Measurements from ENCODE around the gene PCDHB4.
A peak's percentile ranks its signal among the peaks of the same experiment; 100 is the strongest.
"Not testable (repeated sequence)": the region's sequence is repeated elsewhere in the genome, so short reads cannot be mapped to it uniquely, and the experiment has no call there.

PCDHB4 gene

DNA sequence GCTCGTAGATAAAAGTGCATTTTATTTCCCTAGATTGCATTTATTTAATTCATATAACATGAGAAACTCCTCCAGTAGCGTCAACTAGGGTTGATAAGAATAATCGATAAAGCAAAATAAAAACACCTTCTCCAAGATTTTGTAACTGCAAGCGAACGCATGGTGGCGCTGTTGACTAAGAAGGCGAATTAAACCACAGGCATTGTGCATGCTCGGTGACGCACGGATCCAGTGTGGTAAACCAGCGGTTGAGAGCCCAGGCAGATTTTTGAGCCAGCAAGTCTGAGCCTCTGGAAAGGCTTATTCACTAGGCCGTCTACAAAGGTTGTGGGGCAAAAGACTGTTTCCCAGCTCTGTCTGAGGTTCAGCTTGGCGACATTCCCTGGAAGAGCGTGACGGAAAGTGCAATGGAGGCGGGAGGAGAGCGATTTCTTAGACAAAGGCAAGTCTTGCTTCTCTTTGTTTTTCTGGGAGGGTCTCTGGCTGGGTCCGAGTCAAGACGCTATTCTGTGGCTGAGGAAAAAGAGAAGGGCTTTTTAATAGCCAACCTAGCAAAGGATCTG lies 21.3 kb upstream of the PCDHB4 start, which contains the start of gene PCDHB3:
TSS of gene PCDHB3 (plus strand) at position 231 of the 563 bp plus-strand sequence. CDS start at position 408, 177 bp downstream.
- TF ChIP-seq, protein P1, sequence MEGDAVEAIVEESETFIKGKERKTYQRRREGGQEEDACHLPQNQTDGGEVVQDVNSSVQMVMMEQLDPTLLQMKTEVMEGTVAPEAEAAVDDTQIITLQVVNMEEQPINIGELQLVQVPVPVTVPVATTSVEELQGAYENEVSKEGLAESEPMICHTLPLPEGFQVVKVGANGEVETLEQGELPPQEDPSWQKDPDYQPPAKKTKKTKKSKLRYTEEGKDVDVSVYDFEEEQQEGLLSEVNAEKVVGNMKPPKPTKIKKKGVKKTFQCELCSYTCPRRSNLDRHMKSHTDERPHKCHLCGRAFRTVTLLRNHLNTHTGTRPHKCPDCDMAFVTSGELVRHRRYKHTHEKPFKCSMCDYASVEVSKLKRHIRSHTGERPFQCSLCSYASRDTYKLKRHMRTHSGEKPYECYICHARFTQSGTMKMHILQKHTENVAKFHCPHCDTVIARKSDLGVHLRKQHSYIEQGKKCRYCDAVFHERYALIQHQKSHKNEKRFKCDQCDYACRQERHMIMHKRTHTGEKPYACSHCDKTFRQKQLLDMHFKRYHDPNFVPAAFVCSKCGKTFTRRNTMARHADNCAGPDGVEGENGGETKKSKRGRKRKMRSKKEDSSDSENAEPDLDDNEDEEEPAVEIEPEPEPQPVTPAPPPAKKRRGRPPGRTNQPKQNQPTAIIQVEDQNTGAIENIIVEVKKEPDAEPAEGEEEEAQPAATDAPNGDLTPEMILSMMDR (conservative IDR thresholded peaks at IDR 0.05; ENCODE audit: low read depth, low read length), result peak; percentile 12
- no peak within 1 kb of the TSS for H3K4me3 ChIP-seq (ENCODE audit: low read length)
- no peak for DNase-seq (ENCODE audit: low read depth)

DNA sequence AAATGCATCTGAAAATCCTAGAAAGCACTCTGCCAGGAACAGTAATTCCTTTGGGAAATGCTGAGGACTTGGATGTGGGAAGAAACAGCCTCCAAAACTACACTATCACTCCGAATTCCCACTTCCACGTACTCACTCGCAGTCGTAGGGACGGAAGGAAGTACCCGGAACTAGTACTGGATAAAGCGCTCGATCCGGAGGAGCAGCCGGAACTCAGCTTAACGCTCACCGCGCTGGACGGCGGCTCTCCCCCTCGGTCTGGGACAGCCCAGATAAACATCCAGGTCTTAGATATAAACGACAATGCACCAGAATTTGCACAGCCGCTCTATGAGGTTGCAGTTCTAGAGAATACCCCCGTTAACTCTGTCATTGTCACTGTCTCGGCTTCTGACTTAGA lies 20.6 kb upstream of the PCDHB4 start:
- DNase-seq (ENCODE audit: low read depth), result no peak
- TF ChIP-seq, protein P1 (conservative IDR thresholded peaks at IDR 0.05; ENCODE audit: low read depth, low read length), result no peak
- H3K4me3 ChIP-seq (ENCODE audit: low read length), result no peak overlapping the region

DNA sequence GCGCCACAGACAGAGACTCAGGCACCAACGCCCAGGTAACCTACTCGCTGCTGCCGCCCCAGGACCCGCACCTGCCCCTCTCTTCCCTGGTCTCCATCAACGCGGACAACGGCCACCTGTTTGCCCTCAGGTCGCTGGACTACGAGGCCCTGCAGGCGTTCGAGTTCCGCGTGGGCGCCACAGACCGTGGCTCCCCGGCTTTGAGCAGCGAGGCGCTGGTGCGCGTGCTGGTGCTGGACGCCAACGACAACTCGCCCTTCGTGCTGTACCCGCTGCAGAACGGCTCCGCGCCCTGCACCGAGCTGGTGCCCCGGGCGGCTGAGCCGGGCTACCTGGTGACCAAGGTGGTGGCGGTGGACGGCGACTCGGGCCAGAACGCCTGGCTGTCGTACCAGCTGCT lies 19.5 kb upstream of the PCDHB4 start:
- not testable (repeated sequence) for H3K4me3 ChIP-seq (ENCODE audit: low read length); DNase-seq (ENCODE audit: low read depth)

DNA sequence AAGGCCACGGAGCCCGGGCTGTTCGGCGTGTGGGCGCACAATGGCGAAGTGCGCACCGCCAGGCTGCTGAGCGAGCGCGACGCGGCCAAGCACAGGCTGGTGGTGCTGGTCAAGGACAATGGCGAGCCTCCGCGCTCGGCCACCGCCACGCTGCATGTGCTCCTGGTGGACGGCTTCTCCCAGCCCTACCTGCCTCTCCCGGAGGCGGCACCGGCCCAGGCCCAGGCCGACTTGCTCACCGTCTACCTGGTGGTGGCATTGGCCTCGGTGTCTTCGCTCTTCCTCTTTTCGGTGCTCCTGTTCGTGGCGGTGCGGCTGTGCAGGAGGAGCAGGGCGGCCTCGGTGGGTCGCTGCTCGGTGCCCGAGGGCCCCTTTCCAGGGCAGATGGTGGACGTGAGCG lies 19.1 kb upstream of the PCDHB4 start:
- H3K4me3 ChIP-seq (ENCODE audit: low read length); DNase-seq (ENCODE audit: low read depth): not testable (repeated sequence)

DNA sequence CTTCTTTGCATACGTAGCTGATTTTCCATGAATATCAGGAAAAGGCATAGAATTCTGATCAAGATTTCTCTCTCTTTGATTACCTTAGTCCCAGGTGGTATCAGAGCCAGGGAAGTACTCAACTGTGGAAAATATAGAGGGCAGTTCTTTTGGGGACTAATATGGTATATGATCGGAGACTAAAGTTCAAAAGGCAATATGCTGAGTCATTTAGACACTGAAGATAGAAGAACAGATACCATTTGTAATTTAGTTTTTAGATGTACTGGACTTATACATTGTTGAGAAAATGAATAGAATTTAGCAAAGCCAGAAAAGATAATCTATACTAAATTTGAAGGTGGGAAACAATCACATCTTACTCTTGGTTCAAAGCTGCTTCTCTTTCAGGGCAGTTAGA lies 16.3 kb upstream of the PCDHB4 start:
- no peak for DNase-seq (ENCODE audit: low read depth)
- H3K4me3 ChIP-seq (ENCODE audit: low read length), result no peak overlapping the region
- TF ChIP-seq, protein P1 (conservative IDR thresholded peaks at IDR 0.05; ENCODE audit: low read depth, low read length), result no peak

DNA sequence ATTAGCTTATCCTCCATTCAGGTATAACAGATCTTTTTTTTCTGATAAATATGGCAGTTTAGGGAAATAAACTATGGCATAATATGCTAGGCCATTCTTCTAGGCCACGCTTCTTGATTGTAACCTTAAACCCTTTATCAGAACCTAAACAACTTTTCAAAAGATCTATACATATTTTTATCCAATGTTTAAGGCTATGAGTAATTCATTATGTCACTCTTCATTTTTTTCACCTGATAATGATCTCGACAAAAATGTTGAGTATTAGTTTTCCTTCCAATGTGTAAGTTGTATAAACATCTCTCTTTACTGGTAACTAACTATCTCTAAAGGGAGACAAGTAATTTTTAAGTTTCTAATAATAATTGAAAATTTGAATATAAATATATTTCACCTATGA lies 2.4 kb upstream of the PCDHB4 start:
- DNase-seq (ENCODE audit: low read depth), result no peak
- H3K4me3 ChIP-seq (ENCODE audit: low read length), result no peak overlapping the region
- TF ChIP-seq, protein P1 (conservative IDR thresholded peaks at IDR 0.05; ENCODE audit: low read depth, low read length), result no peak

DNA sequence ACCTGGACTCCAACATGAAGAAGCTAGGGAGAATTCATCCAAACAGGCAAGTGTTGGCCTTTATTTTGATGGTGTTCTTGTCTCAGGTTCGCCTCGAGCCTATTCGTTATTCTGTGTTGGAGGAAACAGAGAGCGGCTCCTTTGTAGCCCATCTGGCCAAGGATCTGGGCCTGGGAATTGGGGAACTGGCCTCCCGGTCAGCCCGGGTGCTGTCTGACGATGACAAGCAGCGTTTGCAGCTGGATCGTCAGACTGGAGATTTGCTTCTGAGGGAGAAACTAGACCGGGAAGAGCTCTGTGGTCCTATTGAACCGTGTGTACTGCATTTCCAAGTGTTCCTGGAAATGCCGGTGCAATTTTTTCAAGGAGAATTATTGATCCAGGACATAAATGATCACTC lies 367 bp downstream of the PCDHB4 start:
- TF ChIP-seq, protein P1 (conservative IDR thresholded peaks at IDR 0.05; ENCODE audit: low read depth, low read length), result no peak
- DNase-seq (ENCODE audit: low read depth), result no peak
- H3K4me3 ChIP-seq (ENCODE audit: low read length), result no peak overlapping the region

DNA sequence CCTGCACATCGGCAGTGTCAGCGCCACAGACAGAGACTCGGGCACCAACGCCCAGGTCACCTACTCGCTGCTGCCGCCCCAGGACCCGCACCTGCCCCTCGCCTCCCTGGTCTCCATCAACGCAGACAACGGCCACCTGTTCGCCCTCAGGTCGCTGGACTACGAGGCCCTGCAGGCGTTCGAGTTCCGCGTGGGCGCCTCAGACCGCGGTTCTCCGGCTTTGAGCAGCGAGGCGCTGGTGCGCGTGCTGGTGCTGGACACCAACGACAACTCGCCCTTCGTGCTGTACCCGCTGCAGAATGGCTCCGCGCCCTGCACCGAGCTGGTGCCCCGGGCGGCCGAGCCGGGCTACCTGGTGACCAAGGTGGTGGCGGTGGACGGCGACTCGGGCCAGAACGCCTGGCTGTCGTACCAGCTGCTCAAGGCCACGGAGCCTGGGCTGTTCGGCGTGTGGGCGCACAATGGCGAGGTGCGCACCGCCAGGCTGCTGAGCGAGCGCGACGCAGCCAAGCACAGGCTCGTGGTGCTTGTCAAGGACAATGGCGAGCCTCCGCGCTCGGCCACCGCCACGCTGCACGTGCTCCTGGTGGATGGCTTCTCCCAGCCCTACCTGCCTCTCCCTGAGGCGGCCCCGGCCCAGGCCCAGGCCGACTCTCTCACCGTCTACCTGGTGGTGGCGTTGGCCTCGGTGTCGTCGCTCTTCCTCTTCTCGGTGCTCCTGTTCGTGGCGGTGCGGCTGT lies 1.9 kb downstream of the PCDHB4 start:
- not testable (repeated sequence) for DNase-seq (ENCODE audit: low read depth); H3K4me3 ChIP-seq (ENCODE audit: low read length)
